Stimulated activated CD8-positive, alpha-beta memory T cell treated with anti-CD3 and anti-CD28 coated beads, Interleukin-15, amount 100 ng/mL, for 4 hours (primary cell): Measurements from ENCODE around the gene AMER2.

Experiments used
- DNase-seq, 2 donors: peaks; one replicate each; pipeline ENCODE4 v3.0.0-alpha.2; 2020; ENCODE audit warnings: low read depth in 2 of 2

AMER2 gene, protein sequence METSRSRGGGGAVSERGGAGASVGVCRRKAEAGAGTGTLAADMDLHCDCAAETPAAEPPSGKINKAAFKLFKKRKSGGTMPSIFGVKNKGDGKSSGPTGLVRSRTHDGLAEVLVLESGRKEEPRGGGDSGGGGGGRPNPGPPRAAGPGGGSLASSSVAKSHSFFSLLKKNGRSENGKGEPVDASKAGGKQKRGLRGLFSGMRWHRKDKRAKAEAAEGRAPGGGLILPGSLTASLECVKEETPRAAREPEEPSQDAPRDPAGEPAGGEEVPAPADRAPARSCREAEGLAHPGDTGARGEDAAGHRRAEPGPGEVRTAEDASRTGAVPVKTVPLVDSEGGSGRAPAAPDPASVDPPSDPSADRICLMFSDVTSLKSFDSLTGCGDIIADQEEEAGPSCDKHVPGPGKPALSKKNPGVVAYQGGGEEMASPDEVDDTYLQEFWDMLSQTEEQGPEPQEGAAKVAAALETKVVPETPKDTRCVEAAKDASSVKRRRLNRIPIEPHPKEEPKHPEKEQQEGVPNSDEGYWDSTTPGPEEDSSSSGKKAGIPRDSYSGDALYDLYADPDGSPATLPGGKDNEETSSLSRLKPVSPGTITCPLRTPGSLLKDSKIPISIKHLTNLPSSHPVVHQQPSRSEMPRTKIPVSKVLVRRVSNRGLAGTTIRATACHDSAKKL

GRCh38 chr13:25171517-25172302 lies at the start of gene AMER2:
Gene AMER2 (minus strand): TSS chr13:25172288. CDS start chr13:25171619, 669 bp downstream.
- no peak for DNase-seq

- no peak for DNase-seq
Measured at GRCh38 chr13:25218019-25218418, 45.9 kb upstream of the AMER2 start.

DNA sequence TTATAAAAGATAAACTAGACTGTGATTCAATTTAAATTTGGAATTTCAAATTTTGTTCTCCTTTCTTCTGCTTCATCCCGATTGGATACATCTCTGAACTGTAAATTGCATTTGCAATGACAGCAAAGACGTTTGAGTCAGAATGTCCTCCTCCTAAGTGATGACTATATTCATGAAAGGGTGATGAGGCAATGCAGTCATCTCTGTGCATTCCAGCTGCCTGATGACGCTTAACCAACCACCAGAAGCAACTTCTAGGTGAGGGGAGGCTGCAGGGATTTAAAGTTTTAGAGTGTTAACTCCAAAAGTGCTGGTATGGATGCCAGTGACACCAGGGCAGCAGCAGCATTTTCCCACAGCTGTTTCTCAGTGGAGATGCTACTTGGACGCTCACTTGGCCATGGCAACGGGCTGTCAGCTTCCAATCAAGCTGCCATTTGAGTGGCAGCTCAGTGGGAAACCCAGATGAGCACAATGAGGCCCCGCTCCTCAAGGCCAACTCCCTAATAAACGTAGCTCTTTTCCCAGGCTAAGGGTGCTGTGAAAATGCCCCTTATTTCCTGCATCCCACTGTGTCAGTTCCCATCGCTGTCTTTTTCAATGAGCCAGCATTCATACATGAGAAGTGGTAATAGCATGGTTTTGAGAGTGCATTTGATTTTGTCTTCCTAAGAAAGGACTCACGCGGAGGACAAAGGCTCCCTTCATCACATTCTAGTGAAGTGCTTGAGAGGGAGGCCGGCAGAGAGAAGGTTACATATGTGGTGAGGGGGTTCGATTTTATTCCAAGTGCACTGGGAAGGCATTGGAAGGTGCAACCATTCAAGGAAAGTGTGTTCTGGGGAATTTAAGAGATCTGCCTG lies 45.2 kb upstream of the AMER2 start:
- DNase-seq: no peak

GRCh38 chr13:25215253-25215575 lies 43.1 kb upstream of the AMER2 start:
- no peak for DNase-seq

- DNase-seq: no peak
Measured at GRCh38 chr13:25214491-25215252, 42.6 kb upstream of the AMER2 start.

DNA sequence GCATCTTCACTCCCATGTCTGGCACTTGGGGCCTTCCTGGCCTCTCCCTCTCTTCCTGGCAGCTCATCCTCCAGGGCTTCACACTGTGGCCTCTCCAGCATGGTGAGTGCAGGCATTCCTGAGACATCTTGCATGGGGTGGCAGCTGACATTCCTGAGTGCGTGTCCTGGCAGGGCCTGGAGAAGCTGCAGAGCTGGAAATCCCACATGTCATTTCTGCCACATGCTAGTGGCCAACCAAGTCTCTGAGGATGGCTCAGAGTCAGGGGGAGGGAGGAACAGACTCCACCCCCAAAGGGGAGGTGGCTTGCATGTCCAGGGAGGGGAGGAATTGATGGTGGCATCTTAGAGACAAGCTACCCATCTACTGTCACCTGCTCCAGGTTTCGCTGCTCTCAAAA lies 41.6 kb upstream of the AMER2 start:
- no peak for DNase-seq

- no peak for DNase-seq
Measured at GRCh38 chr13:25210842-25211569, 38.9 kb upstream of the AMER2 start.

GRCh38 chr13:25207291-25207810 lies 35.3 kb upstream of the AMER2 start:
- no peak for DNase-seq

DNA sequence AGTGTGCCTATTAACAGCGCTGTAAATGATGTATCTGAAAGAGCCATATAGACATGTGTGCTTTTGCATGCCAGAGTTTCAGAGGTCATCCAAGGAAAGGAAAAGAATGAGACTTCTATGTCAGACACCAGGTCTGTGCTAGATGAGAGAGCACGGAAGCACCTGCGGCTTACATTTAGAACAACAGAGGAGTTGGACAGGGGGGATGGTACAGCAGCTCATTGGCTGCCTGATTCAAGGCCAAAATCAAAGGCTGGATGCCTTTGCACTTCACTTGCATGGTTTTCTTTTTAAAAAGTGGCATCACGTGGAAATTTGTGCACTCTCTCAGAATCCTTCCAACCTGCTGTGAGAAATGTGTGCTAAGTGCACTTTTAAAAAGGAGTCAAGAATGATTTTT lies 32.8 kb upstream of the AMER2 start:
- DNase-seq: no peak

DNA sequence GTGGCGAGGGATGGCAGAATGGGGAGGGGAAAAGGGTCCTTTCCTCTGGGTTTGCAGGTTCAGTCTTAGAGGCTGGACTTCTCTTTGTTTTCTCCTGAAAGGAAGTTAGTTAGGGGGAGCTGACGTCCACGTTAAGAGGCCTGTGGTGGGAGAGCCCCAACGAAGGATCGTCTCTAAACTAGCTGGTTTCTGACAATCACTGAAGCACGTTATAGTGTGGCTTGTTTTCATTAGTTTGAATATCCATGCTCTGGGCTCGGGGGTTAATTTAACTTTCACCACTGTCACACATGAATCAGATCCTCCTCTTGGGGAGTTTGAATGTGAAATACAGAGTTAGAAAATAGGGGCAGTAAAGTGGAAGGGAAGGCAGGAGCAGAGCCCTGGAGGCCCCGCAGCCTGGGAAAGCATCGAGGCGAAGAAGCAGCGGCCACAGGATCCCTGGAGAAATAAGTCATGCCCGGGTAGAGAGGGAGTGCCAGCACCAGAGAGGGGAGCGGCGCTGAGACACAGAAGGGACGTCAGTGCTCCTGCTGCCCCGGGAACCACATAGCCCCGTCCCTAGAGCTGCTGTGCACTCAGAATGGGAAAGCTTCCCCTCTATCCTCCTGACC lies 31.1 kb upstream of the AMER2 start:
- DNase-seq: no peak

GRCh38 chr13:25200783-25201182 lies 28.7 kb upstream of the AMER2 start:
- DNase-seq: no peak

DNA sequence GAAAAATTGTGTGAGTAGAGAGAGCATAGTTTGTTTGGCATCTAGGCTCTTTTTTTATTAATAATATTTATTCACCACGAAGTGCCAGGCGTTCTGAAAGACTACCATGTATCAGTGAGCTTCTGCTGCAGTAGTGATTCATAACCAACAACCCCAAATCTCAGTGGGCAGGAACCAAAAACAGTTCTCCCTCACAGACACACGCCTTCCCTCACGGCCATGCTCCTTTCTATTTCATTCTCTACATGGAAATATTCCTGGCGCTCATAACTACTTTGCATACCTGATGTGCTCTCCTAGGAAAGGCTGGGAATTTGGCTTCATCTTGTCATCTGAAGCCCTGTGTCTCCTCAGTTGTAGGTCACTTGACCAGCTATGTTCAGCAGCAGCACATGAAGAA lies 26.6 kb upstream of the AMER2 start:
- DNase-seq: no peak

- no peak for DNase-seq
Measured at GRCh38 chr13:25196971-25197370, 24.9 kb upstream of the AMER2 start.

DNA sequence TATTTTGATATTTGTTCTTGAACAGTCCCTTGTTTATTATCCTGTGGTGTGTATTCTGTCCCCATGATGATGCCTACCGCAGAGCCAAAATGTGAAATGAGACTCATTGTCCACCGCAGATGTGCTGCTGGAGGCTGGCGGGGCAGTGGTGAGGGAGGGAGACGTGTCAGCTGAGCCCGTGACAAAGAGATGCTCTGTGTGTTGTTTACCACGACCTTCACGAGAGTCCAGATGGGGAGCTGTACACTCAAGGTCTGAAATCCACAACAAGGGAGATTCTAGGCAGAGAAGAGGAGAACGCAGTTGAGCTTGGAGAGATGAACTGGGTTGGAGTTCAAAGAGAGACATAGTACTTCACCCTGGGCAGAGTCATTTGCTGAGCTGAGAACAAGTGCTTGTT lies 20.8 kb upstream of the AMER2 start:
- DNase-seq: no peak

DNA sequence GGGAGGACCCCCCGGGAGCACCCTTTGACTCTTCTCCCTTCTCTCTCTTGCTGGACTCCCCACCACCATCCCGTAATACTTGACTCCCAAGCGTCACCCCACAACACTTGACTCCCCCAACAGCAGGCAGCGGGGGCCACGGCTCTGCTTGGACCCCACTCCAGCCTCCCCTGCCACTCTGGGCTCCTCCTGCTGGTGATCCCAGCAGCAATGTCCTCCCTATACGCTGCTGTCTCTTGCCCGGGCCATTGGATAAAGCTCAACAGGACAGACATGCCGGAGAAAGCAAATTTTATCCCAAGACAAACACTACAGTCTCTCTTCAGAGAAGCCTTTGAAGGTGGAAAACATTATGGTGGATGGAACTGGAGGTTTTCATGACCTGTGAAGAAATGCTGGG lies 20.4 kb upstream of the AMER2 start:
- no peak for DNase-seq

DNA sequence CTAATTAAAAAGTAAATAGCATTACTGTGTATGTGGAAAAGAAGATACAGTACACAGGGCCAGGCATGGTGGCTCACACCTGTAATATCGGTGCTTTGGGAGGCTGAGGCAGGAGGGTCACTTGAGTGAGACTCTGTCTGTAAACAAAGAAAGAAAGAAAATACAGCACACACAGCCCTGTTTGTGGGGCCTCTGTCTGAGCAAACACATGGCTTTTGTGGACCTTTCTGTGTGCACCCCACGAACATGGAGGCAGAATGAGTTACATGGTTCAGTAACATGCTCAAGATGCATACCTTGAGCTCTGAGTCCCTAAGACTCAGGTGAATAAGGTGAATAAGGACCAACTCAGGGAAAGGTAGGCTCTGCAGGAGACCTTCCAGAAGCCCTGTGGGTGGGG lies 20.0 kb upstream of the AMER2 start:
- DNase-seq: no peak

GRCh38 chr13:25190771-25191170 lies 18.7 kb upstream of the AMER2 start:
- DNase-seq: no peak

- no peak for DNase-seq
Measured at GRCh38 chr13:25190256-25190655, 18.2 kb upstream of the AMER2 start.

GRCh38 chr13:25187596-25187995 lies 15.5 kb upstream of the AMER2 start:
- DNase-seq: no peak

DNA sequence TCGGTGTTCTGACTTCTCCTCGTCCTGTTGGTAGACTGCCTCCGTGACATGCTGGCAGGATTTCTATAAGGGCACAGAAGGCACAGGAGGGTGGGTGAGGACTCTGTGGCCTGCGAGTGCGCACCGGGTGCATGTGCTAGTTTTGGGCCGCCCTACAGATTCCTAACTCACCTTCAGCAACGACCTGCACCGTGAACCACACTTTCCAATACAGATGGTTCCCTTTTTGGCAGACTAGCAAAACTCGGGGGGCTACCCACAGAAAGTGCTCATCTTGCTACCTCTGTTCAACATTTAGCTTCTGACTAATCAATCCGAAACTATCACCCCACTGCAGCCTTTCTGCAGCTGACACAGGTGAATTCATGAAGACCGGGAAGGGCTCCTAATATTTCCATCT lies 14.1 kb upstream of the AMER2 start:
- no peak for DNase-seq
